H9 (cell line): Measurements from ENCODE around the gene BAZ1B. TPM values are rescaled to one million over a fixed set of nuclear protein-coding genes. Genes with fewer than 3 reads are reported as not detected.

ENCODE experiments used
- DNase-seq: peaks from one replicate; pipeline ENCODE4 v3.0.0-alpha.2; 2017
- H2AFZ ChIP-seq: one replicate; pipeline ENCODE4 v1.6.1; 2013; ENCODE audit warnings: mild to moderate bottlenecking, low read length, control low read depth, moderate library complexity
- H2AK5ac ChIP-seq: 2 replicates; pipeline ENCODE4 v1.6.1; 2013; ENCODE audit warnings: low read length, control low read depth, mixed read lengths; ENCODE audit not compliant: insufficient read length
- H2BK120ac ChIP-seq: one replicate; pipeline ENCODE4 v1.6.1; 2013; ENCODE audit warnings: low read depth, mild to moderate bottlenecking, low read length, control low read depth, inconsistent platforms; ENCODE audit not compliant: poor library complexity, severe bottlenecking
- H2BK12ac ChIP-seq: 2 replicates; pipeline ENCODE4 v1.6.1; 2013; ENCODE audit warnings: low read length, control low read depth, mixed read lengths, low read depth; ENCODE audit not compliant: insufficient read length
- H2BK15ac ChIP-seq: 2 replicates; pipeline ENCODE4 v1.6.1; 2013; ENCODE audit warnings: low read depth, low read length, control low read depth
- H2BK20ac ChIP-seq: one replicate; pipeline ENCODE4 v1.6.1; 2013; ENCODE audit warnings: low read depth, mild to moderate bottlenecking, low read length, control low read depth, inconsistent platforms; ENCODE audit not compliant: poor library complexity, severe bottlenecking
- H2BK5ac ChIP-seq: 2 replicates; pipeline ENCODE4 v1.6.1; 2013; ENCODE audit warnings: low read length, control low read depth, mixed read lengths; ENCODE audit not compliant: insufficient read length
- H3K14ac ChIP-seq: 2 replicates; pipeline ENCODE4 v1.6.1; 2013; ENCODE audit warnings: low read length, control low read depth; ENCODE audit not compliant: insufficient read depth
- H3K18ac ChIP-seq: 2 replicates; pipeline ENCODE4 v1.6.1; 2013; ENCODE audit warnings: low read depth, mild to moderate bottlenecking, mixed read lengths, low read length, control low read depth; ENCODE audit not compliant: insufficient read length
- H3K23ac ChIP-seq: 2 replicates; pipeline ENCODE4 v1.6.1; 2013; ENCODE audit warnings: low read length, control low read depth, mixed read lengths, low read depth; ENCODE audit not compliant: insufficient read length
- H3K23me2 ChIP-seq: 2 replicates; pipeline ENCODE4 v1.6.1; 2013; ENCODE audit warnings: low read depth, mild to moderate bottlenecking, mixed read lengths, low read length, control low read depth; ENCODE audit not compliant: insufficient read length, poor library complexity, severe bottlenecking
- H3K27ac ChIP-seq: 2 replicates; pipeline ENCODE4 v1.5.1; 2013; ENCODE audit warnings: low read length, control low read depth, mixed read lengths, low read depth; ENCODE audit not compliant: insufficient read length
- H3K27me3 ChIP-seq: 2 replicates; pipeline ENCODE4 v1.6.1; 2013; ENCODE audit warnings: low read length, control low read depth, inconsistent platforms; ENCODE audit not compliant: insufficient read depth
- H3K4ac ChIP-seq: 2 replicates; pipeline ENCODE4 v1.6.1; 2013; ENCODE audit warnings: low read depth, mild to moderate bottlenecking, control low read depth, inconsistent platforms, low read length, moderate library complexity
- H3K4me1 ChIP-seq: 2 replicates; pipeline ENCODE4 v1.6.1; 2013; ENCODE audit warnings: low read length, control low read depth, inconsistent platforms; ENCODE audit not compliant: insufficient read depth
- H3K4me2 ChIP-seq: 2 replicates; pipeline ENCODE4 v1.6.1; 2013; ENCODE audit warnings: low read length, control low read depth, mixed read lengths; ENCODE audit not compliant: insufficient read length, insufficient read depth
- H3K56ac ChIP-seq: 2 replicates; pipeline ENCODE4 v1.6.1; 2013; ENCODE audit warnings: low read depth, mild to moderate bottlenecking, mixed read lengths, low read length, control low read depth; ENCODE audit not compliant: insufficient read length
- H3K79me1 ChIP-seq: 2 replicates; pipeline ENCODE4 v1.6.1; 2013; ENCODE audit warnings: low read depth, mild to moderate bottlenecking, moderate library complexity, low read length, control low read depth, inconsistent platforms; ENCODE audit not compliant: insufficient read depth, poor library complexity, severe bottlenecking
- H3K79me2 ChIP-seq: 2 replicates; pipeline ENCODE4 v1.6.1; 2013; ENCODE audit warnings: low read length, control low read depth, inconsistent platforms; ENCODE audit not compliant: insufficient read depth
- H3K9ac ChIP-seq: 2 replicates; pipeline ENCODE4 v1.6.1; 2013; ENCODE audit warnings: low read length, control low read depth, mixed read lengths; ENCODE audit not compliant: insufficient read length; ENCODE audit errors: extremely low read depth
- H3K9me3 ChIP-seq: one replicate; pipeline ENCODE4 v1.6.1; 2013; ENCODE audit warnings: low read depth, low read length, inconsistent platforms; ENCODE audit not compliant: control insufficient read depth
- H3T11ph ChIP-seq: one replicate; pipeline ENCODE4 v1.6.1; 2013; ENCODE audit warnings: mild to moderate bottlenecking, low read length, control low read depth, inconsistent platforms
- H4K20me1 ChIP-seq: one replicate; pipeline ENCODE4 v1.6.1; 2013; ENCODE audit not compliant: control insufficient read depth, insufficient read length, insufficient read depth
- H4K5ac ChIP-seq: 2 replicates; pipeline ENCODE4 v1.6.1; 2013; ENCODE audit warnings: low read depth, mild to moderate bottlenecking, mixed read lengths, low read length, control low read depth; ENCODE audit not compliant: insufficient read length
- H4K8ac ChIP-seq: replicated peaks from 2 replicates; pipeline ENCODE4 v1.6.1; 2013; ENCODE audit warnings: low read length, control low read depth, mixed read lengths, low read depth; ENCODE audit not compliant: insufficient read length
- H4K91ac ChIP-seq: 2 replicates; pipeline ENCODE4 v1.6.1; 2013; ENCODE audit warnings: low read depth, mild to moderate bottlenecking, moderate library complexity, mixed read lengths, low read length, control low read depth; ENCODE audit not compliant: insufficient read length
- H3K27ac Mint-ChIP-seq, 3 experiments: 2 replicates in 2 of 3; 3 replicates in 1 of 3; pipeline ENCODE4 v1.8.0; 2020 to 2021; ENCODE audit warnings: mixed read lengths in 3 of 3, mild to moderate bottlenecking in 1 of 3, moderate library complexity in 1 of 3
- H3K27me3 Mint-ChIP-seq: 2 replicates; pipeline ENCODE4 v1.8.0; 2021; ENCODE audit warnings: low read depth, mild to moderate bottlenecking, moderate library complexity, mixed read lengths
- H3K36me3 Mint-ChIP-seq, 3 experiments: 2 replicates in 2 of 3; 3 replicates in 1 of 3; pipeline ENCODE4 v1.8.0; 2020 to 2021; ENCODE audit warnings: low read depth in 3 of 3, mixed read lengths in 3 of 3; ENCODE audit not compliant: insufficient read depth in 1 of 3
- H3K4me1 Mint-ChIP-seq, 2 experiments: 2 replicates each; pipeline ENCODE4 v1.8.0; 2020; ENCODE audit warnings: mixed read lengths in 2 of 2
- H3K4me3 Mint-ChIP-seq, 2 experiments: 2 replicates in 1 of 2; 3 replicates in 1 of 2; pipeline ENCODE4 v1.8.0; 2020 to 2021; ENCODE audit warnings: mild to moderate bottlenecking in 2 of 2, mixed read lengths in 2 of 2, moderate library complexity in 1 of 2
- H3K9me3 Mint-ChIP-seq, 2 experiments: 2 replicates in 1 of 2; 3 replicates in 1 of 2; pipeline ENCODE4 v1.8.0; 2020; ENCODE audit warnings: mild to moderate bottlenecking in 2 of 2, mixed read lengths in 2 of 2, moderate library complexity in 1 of 2
- CTCF ChIP-seq: fragments of 200-600 bp; sonication (generic); conservative IDR thresholded peaks from 3 replicates; pipeline ENCODE4 v1.8.0; 2021; ENCODE audit warnings: antibody characterized with exemption, mild to moderate bottlenecking
- WGBS: extraction: QIAGEN DNeasy Blood & Tissue Kit; methylation state at CpG from one replicate; pipeline ENCODE4 v1.1.7; 2013; ENCODE audit warnings: missing lambda C conversion rate, low lambda C conversion rate, mixed read lengths; ENCODE audit not compliant: insufficient read length; ENCODE audit errors: extremely low coverage; 5-methylcytosine and 5-hydroxymethylcytosine counted together
- total RNA-seq: library from RNA; stranded (reverse); gene quantifications from 2 replicates; pipeline ENCODE4 v1.2.1, GENCODE V29; 2021

Gene BAZ1B
- total RNA-seq, 1 experiment from 2014 or later = 96.4 TPM

GRCh38 chr7:73547841-73548240 is 25.7 kb upstream of the BAZ1B start:
- H3K9me3 ChIP-seq = no peaks in the 10 kb centered on the region
- H2BK12ac ChIP-seq = no peak overlapping the region
- H3K56ac ChIP-seq = no peak overlapping the region
- H3K27me3 ChIP-seq = no peaks in the 10 kb centered on the region
- H3T11ph ChIP-seq = no peak overlapping the region
- H3K9ac ChIP-seq = no peak overlapping the region
- Mint-ChIP-seq H3K9me3 (no peaks in the 10 kb centered on the region), H3K27ac (no peak overlapping the region), H3K4me1 (no peaks in the 10 kb centered on the region), H3K36me3 (peaks cover 10 to 51% (median 34%) of the 10 kb centered on the region in 3 experiments; a peak in 6 of 7 replicates), H3K4me3 (no peak overlapping the region), H3K27me3 (no peaks in the 10 kb centered on the region)
- no peaks in the 10 kb centered on the region for H4K20me1 ChIP-seq
- no peak overlapping the region for H2AK5ac ChIP-seq
- no peak for DNase-seq
- no peak overlapping the region for H4K5ac ChIP-seq
- H3K4ac ChIP-seq = no peak overlapping the region
- no peak overlapping the region for H3K18ac ChIP-seq
- H3K14ac ChIP-seq = no peak overlapping the region
- WGBS = no CpG with 5 or more reads among the region's 9 CpGs
- TF ChIP-seq CTCF = no peak
- no peak overlapping the region for H4K91ac ChIP-seq
- no peak overlapping the region for H3K4me2 ChIP-seq
- H2BK20ac ChIP-seq = no peak overlapping the region
- peaks cover 6% of the 10 kb centered on the region for H3K79me1 ChIP-seq
- H2BK15ac ChIP-seq = no peak overlapping the region
- no peak overlapping the region for H2BK120ac ChIP-seq
- H3K79me2 ChIP-seq = no peaks in the 10 kb centered on the region; the same call in 1 of the 2 replicates
- H2AFZ ChIP-seq = no peak overlapping the region
- no peaks in the 10 kb centered on the region for H3K4me1 ChIP-seq
- H2BK5ac ChIP-seq = no peak overlapping the region
- H4K8ac ChIP-seq = no peak overlapping the region
- H3K27ac ChIP-seq = no peak overlapping the region
- no peaks in the 10 kb centered on the region for H3K23me2 ChIP-seq
- H3K23ac ChIP-seq = no peak overlapping the region
